ENCODE results near the gene PTRH1. TPM values are rescaled to one million over a fixed set of nuclear protein-coding genes. Genes with fewer than 3 reads are reported as not detected.

PTRH1 gene
- 44.9 and 49.9 TPM in 2 replicates for total RNA-seq

GRCh38 chr9:127715470-127716337 lies at the start of gene PTRH1, which contains the start of gene TTC16:
PTRH1 (minus strand) TSS chr9:127715663; CDS start chr9:127715639, 24 bp downstream.
TTC16 (plus strand) TSS chr9:127716079; CDS start chr9:127716146, 67 bp downstream.

GRCh38 chr9:127734747-127735529 lies 19.5 kb upstream of the PTRH1 start, which contains the start of gene TOR2A:
TOR2A (minus strand) TSS chr9:127735294; CDS start chr9:127735270, 24 bp downstream.

GRCh38 chr9:127706836-127707241 lies 8.6 kb downstream of the PTRH1 start, which contains the start of gene CFAP157:
CFAP157 (plus strand) TSS chr9:127706988; CDS start chr9:127707032, 44 bp downstream.

Other genes with a start within 250 kb of the PTRH1 start
- gene STXBP1, start 103.4 kb downstream of the PTRH1 start, total RNA-seq = 11.2 and 18.0 TPM in 2 replicates
- not detected in 2 replicates for gene CFAP157, start 8.7 kb downstream of the PTRH1 start, total RNA-seq
- not detected in 2 replicates for gene TTC16, start 416 bp upstream of the PTRH1 start, total RNA-seq
- 4.8 and 5.2 TPM in 2 replicates for gene TOR2A, start 19.6 kb upstream of the PTRH1 start, total RNA-seq
- gene SH2D3C, start 63.0 kb upstream of the PTRH1 start, total RNA-seq = 62.1 and 63.2 TPM in 2 replicates
- 95.8 and 102 TPM in 2 replicates for gene CDK9, start 70.4 kb upstream of the PTRH1 start, total RNA-seq
- 72.3 and 81.5 TPM in 2 replicates for gene FPGS, start 87.2 kb upstream of the PTRH1 start, total RNA-seq
- 60.0 and 137 TPM in 2 replicates for gene ENG, start 139.0 kb upstream of the PTRH1 start, total RNA-seq
- 38.4 and 38.5 TPM in 2 replicates for gene AK1, start 162.0 kb upstream of the PTRH1 start, total RNA-seq
- 24.7 and 44.8 TPM in 2 replicates for gene ST6GALNAC6, start 183.9 kb upstream of the PTRH1 start, total RNA-seq
- gene ST6GALNAC4, start 201.4 kb upstream of the PTRH1 start, total RNA-seq = 38.7 and 46.9 TPM in 2 replicates
- 0.18 and 1.0 TPM in 2 replicates for gene PIP5KL1, start 215.1 kb upstream of the PTRH1 start, total RNA-seq
- 8.1 and 9.4 TPM in 2 replicates for gene DPM2, start 222.2 kb upstream of the PTRH1 start, total RNA-seq

Measured in endothelial cell of coronary artery (primary cell).